ENCODE measurements around the gene SLC6A5. TPM values are rescaled to one million over a fixed set of nuclear protein-coding genes. Genes with fewer than 3 reads are reported as not detected.
A peak's percentile ranks its signal among the peaks of the same experiment; 100 is the strongest.

The SLC6A5 gene
- total and polyA plus RNA-seq, 9 of the 15 experiments (the other 6 are each of a cell fraction or from before 2014, with no cell fraction given): 0.08 TPM; not detected in 8

- TF ChIP-seq REST (IDR thresholded peaks at IDR 0.05; ENCODE audit: borderline replicate concordance) (peak; percentile 81; the same call in 1 of the 2 replicates), REST (CRISPR knock-in tag; IDR thresholded peaks at IDR 0.05; ENCODE audit: low read depth) (no peak), BRD9 (IDR thresholded peaks at IDR 0.05; ENCODE audit: low read depth, partially characterized antibody) (no peak), ESRRA (IDR thresholded peaks at IDR 0.05; ENCODE audit: borderline replicate concordance, low read depth) (peak; percentile 48; the same call in 1 of the 2 replicates), MCM7 (IDR thresholded peaks at IDR 0.05) (no peak), UBTF (IDR thresholded peaks at IDR 0.05; ENCODE audit: borderline replicate concordance in 1 of 2, low read depth in 2 of 2, low read length in 2 of 2) (0 out of 4 replicates have a peak, but pooled peaks of 1 of the 2 experiments have one; percentile 34), RB1 (IDR thresholded peaks at IDR 0.05; ENCODE audit: low read depth) (peak; percentile 59; the same call in 1 of the 2 replicates), ZNF644 (tag; IDR thresholded peaks at IDR 0.05; ENCODE audit: low read depth) (no peak), DEAF1 (CRISPR knock-in tag; IDR thresholded peaks at IDR 0.05) (peak; percentile 90), ARID2 (IDR thresholded peaks at IDR 0.05) (0 out of 2 replicates have a peak, but pooled peaks have one; percentile 33), PCBP2 (IDR thresholded peaks at IDR 0.05; ENCODE audit: low read depth, low read length, poor library complexity, severe bottlenecking) (no peak), SMC3 (conservative IDR thresholded peaks at IDR 0.05; ENCODE audit: insufficient read depth, low read depth, low read length) (peak; percentile 92), L3MBTL2 (IDR thresholded peaks at IDR 0.05) (0 out of 2 replicates have a peak, but pooled peaks have one; percentile 14), ZNF507 (tag; conservative IDR thresholded peaks at IDR 0.05) (no peak)
Observed at GRCh38 chr11:20609727-20610707, 10.6 kb downstream of the SLC6A5 start (continued).

All from K562 (cell line).